HG02943 (cell line): ENCODE results near the gene NRROS.
"Not testable (repeated sequence)": the region's sequence is repeated elsewhere in the genome, so short reads cannot be mapped to it uniquely, and the experiment has no call there.

ENCODE experiments used
- ATAC-seq: cut with Tn5 transposase; IDR thresholded peaks from one replicate; pipeline ENCODE4 v1.9.1; 2021; ENCODE audit warnings: mild to moderate bottlenecking, low read depth, moderate library complexity; ENCODE audit not compliant: unreplicated experiment

NRROS gene

DNA sequence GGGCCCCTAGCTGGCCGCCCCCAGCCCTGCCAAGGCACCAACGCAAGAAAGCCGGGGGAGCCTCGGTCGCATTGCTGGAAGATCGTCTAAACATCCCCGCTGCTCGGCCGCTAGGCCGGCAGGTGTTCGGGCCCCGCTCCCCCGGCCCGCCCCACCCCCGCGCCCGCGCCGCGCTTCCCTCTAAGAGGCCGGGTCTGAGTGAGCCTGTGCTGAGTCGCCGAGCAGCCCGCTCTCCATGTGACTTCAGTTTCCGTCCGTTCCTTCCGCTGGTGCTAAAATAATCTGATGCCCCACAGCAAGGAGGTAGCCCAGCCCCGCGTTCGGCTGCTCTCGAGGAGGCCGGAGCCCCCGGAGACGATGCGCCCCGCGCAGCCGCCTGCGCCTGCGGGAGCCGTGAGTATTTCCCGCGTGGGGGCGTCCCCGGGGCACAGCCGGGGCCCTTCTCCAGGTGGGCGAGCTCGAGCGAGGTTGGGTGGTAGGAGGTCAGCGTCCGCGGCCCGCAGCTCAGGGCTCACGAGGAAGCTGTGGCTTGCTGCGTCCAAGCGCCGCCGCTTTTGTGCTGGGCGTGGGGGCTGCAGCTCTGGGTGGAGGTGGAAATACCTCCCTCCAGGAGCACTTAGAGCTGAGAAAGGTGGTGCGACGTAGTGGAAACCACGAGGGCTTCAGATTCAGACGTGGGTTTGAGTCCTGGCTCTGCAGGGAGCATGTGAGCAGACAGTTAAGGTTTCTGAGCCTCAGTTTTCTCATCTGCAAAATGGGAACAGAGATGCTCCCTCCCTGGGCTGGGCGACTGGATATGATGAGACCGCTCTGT lies at the start of gene NRROS:
NRROS (plus strand) TSS at position 212 of the 814 bp plus-strand sequence. CDS start 14,846 bp downstream, outside the sequence.
- ATAC-seq, result no peak

DNA sequence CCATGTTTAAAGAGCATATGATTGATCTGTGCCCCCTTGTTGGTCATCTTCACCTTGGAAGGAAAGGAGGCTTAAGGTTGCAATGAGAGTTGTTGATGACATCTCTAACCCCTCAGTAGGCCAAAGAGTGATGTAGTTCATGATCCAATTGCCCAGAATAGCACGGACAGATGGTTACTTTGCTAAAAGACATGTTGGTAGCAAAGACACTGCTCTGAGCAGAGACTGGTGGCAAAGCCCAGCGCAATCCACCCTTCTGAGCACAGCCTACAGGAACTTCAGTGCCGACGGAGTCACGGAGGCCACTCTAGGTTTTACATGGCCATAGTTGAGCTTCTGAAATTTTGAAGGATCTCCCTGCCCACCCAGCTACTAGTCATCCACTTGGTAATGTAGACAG lies 49.2 kb upstream of the NRROS start:
- no peak for ATAC-seq

DNA sequence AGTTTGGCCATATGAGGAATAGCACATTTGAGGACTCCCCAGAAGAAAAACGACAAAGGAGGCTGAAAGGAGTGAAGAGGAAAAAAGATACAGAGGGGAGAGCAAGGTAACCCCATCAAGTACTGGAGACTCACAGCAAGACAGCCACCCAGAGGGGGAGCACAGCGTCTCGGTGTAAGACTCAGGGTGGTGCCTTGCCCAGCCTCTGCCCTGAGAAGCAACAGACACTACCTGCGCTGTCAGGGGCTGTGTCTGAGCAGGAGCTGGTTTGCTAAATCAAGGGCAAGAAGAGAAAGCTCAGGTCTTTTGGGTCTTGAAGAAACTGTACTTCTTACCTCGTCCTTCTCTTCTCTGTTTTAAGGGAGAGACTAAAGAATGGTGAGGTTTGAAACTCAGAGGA lies 43.1 kb upstream of the NRROS start:
- no peak for ATAC-seq

DNA sequence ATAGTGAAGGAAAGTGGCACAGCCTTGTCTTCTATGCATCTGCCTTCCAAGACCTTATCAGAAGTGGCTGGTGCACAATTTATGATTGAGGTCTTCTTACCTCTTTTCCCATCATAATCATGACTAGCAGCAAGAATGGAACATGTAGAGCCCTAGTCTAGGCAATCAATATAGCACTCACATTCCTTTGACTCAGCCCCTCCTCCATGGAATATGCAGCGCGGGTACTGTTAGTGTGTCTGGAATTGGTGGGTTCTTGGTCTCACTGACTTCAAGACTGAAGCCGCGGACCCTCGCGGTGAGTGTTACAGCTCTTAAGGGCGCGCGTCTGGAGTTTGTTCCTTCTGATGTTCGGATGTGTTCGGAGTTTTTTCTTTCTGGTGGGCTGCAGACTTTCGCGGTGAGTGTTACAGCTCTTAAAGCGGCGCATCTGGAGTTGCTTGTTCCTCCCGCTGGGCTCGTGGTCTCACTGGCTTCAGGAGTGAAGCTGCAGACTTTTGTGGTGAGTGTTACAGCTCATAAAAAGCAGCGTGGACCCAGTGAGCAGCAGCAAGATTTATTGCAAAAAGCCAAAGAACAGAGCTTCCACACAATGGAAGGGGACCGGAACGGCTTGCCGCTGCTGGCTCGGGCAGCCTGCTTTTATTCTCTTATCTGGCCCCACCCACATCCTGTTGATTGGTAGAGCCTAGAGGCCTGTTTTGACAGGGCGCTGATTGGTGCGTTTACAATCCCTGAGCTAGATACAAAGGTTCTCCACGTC lies 41.3 kb upstream of the NRROS start:
- not testable (repeated sequence) for ATAC-seq

DNA sequence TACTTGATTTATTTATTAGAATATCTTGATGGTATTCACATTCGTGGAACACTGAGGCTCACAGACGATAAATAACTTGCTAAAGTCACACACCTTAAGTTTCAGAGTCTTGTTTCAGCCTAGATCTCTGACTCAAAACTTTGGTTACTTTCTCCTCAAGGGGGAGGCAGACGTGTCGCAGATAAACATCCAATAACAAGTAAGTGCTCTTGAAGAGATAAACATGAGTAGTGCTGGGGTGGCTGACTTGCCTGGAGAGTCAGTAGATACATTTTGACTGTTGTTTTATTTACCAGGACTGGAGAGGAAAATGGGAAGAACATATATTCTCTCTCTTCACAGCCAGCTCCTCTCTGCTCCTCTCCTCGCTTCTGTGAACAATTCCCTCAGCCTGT lies 39.8 kb upstream of the NRROS start:
- ATAC-seq, result no peak

DNA sequence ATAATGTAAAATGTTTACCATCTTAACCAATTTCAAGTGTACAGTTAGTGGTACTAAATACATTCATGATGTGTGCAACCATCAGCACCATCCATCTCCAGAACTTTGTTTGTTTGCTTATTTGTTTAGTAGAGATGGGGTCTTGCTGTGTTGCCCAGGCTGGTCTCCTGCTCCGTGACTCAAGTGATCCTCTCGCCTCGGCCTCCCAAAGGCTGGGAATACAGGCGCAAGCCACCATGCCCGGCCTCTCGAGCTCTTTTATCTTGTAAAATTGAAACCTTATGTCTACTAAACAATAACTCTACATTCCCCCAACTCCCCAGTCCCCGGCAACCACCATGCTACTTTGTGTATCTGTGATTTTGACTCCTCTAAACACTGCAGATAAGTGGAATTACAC lies 39.1 kb upstream of the NRROS start:
- no peak for ATAC-seq

DNA sequence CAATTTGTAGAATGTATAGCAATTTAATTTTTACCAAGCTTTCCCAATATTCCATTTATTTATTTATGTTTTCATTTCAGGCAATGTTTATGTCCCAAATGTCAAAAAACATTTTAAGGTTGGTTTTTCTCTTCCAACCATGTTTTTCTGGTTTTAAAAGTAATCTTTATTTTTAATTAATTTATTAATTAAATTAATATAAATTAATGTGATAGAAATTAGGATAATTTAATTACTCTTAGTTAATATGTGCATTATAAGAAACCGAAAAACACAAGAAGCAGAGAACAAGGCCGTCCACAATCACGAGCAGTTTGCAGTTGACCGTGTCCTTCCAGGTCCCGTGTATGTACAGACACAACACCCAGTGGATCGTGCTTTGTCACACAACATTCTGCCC lies 36.8 kb upstream of the NRROS start:
- no peak for ATAC-seq

DNA sequence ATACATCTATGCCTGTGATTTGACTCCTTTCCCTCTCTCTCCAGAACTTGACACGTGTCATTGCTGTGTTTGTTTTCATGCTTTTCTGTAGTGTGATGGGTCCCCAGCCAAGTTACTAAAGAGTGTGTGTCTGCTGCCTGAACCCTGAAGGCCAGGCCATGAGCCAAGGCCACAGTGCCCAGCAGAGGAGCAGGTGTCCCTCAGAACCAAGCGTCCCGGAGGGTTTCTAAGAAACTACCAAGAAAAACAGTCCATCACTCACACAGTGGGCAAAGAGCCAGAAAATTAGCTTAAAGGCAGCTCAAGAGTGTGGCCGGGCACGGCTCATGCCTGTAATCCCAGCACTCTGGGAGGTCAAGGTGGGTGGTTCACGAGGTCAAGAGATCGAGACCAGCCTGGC lies 35.8 kb upstream of the NRROS start:
- ATAC-seq, result no peak

DNA sequence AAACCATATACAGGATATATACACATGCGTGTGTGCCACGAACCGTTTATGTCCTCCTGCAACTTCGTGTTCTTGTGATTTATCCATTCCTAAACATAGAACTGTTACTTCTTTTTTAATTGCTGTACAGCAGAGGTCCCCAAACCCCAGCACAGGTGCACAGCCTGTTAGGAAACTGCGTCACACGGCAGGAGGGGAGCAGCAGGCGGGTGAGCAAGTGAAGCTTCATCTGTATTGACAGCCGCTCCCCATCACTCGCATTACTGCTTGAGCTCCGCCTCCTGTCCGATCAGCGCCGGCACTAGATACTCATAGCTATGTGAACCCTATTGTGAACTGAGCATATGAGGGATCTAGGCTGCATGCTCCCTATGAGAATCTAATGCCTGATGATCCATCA lies 34.9 kb upstream of the NRROS start:
- ATAC-seq, result no peak

DNA sequence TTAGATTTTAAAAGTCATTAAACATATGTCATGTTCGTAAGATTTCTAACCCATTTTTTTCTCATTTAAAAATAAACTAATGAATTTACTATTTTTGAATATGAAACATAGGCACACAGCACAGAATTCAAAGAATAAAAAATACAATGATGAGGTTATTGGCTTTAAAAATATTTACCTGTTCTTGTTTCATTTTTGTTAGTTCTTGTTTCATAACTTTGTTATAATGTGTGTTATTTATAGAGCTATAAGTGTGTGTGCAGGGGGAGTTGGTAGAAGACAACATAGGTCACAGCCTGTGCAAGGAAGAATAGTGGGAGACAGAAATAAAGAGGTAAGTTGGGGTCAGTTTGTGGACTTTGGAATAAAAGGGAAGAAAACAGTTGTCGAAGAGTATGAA lies 30.8 kb upstream of the NRROS start:
- no peak for ATAC-seq

DNA sequence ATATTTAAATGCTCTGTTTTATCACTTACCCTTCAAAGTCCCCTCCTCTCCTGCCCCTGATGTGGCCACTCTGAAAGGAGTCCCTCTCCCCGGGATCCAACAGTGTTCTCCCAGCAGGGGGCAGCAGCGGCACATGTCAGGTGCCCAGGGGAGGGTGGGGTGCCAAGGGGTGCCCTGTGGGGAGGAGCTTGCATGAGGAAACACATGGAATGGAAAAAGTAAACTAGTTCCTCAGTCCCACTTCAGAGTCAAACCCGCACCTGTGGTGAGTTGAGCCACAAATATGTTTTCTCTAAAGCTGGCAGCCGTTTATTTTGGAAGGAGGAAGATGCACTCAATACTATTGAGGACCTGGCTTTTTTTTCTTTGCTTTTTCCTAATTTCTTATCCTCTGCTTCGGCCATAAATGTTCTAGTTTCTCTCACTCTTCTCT lies 30.1 kb upstream of the NRROS start:
- no peak for ATAC-seq

DNA sequence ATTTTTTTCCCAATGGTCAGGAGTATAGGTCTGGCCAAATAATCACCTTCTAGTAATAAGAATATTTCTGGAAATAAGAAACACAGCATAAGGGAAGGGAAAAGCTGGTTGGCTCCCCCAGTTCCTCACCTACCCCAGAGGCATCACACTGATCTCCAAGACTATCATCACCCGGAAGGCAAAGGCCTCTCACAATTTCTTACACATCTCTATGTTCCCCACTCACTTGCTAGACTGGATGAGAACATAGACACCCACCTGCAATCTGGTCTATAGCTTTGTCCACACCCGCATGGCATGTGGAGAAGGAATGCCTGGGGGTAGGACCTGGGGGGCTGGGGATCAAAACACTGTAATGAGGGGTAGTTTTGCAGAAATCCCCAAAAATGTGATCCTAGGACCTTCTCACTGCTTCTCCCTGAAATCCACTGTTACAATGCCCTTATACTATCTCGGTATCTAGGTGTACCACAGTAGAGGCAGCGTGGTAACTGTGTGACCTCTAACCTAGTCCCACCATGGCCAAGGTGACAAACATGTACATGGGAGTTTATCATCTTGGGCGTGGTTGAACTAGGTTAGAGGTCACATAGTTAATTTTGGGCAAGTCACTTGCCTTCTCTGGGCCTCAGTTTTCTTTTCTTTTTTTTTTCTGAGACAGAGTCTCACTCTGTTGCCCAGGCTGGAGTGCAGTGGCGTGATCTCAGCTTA lies 29.5 kb upstream of the NRROS start:
- no peak for ATAC-seq

DNA sequence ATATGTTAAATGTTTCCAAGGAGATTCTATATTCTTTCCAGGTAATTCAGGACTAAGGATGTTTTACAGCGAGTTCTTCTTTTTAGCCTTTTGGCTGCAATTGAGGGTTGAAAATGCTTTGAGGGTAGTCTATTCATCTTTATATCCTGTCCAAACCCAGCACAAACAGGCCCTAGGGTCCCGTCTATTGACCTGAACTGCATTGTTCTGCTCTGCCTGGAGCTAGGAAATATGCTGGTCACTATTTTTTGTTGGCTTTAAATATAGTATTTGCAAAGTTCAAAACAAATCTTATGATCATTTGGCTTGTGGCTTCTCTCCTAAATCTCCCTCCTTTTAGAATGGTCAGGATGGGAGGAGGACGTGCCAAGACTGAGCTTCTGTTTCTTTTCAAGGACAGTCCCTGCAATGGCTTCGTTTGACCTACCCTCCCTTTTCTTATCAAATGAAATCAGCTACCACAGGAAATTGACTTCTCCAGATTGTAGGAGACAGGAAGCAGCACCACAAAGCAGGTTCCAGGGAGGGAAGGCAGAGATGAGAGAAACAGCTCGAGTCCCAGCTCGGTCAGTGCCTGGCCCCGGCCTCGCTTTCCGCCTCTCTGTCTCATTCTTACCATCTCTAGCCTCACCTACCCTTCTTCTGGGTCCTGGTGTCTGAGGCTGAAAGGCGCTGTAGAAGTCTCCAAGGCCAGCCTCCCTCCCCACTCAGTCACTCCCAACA lies 27.6 kb upstream of the NRROS start:
- no peak for ATAC-seq

DNA sequence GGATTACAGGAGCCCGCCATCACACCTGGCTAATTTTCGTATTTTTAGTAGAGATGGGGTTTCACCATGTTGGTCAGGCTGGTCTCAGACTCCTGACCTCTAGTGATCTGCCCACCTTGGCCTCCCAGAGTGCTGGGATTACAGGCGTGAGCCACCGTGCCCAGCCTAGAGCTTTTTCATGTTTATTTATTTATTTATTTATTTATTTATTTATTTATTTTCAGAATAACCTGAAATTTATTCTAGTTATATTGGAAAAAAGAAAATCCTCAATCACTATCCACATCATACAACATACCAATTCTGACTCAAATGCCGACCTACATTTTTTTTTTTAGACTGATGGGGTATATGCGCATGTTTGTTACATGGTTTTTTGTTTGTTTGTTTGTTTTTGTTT lies 24.3 kb upstream of the NRROS start:
- ATAC-seq, result not testable (repeated sequence)

DNA sequence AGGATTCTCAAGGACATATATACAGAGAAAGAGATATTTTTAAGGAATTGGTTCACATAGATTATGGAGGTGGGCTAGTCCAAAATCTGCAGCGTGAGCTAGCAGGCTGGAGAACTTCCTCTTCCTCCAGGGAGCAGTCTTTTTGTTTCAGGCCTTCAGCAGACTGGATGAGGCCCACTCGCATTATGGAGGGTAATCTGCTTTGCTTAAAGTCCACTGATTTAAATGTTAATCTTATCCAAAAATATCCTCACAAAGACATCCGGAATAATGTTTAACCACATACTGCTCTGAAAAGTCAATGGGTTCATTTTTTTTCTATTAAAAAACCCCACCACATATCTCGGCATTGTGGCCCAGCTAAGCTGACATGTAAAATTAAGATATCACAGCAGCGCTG lies 22.2 kb upstream of the NRROS start:
- no peak for ATAC-seq

DNA sequence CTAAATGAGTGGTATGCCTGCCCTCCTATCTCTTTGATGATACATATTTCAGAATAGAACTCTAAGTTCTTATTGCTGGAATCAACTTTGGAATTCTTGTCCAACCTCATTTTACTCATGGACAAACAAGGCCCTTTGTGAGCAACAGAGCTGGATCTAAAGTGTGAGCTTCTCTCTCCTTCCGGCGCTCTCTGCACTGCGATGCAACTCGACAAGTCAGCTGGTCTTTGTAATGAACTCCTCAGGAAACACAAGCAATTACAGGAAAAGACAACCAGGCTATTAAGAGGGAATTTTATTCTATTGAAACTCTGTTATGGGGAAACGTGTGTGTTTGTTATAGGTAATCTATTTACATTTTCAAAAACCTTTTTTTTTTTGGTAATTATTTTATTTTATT lies 20.3 kb upstream of the NRROS start:
- ATAC-seq, result no peak

DNA sequence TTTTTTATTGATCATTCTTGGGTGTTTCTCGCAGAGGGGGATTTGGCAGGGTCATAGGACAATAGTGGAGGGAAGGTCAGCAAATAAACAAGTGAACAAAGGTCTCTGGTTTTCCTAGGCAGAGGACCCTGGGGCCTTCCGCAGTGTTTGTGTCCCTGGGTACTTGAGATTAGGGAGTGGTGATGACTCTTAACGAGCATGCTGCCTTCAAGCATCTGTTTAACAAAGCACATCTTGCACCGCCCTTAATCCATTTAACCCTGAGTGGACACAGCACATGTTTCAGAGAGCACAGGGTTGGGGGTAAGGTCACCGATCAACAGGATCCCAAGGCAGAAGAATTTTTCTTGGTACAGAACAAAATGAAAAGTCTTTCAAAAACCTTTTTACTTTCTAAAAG lies 19.9 kb upstream of the NRROS start:
- not testable (repeated sequence) for ATAC-seq

DNA sequence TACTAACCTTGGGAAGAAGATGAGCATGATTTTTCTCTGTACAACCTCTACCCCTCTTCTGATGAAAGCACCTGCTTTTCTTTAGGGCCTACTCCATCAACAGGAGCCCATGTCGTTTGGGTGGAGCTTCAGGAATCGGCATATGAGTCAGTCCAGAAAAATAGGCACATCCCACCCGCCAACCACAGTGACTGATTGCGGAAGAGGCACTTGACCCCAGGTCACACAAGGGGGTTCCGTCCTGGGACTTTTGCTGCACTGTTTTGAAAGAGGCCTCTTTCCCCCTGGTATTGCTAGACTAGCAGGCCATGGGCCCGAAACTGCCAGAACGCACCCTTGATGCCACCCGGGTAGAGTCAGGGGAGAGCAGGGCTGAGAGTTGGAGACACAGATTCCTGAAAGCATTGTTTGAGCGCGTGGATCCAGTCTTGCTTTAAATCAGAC lies 19.3 kb upstream of the NRROS start:
- ATAC-seq, result no peak

DNA sequence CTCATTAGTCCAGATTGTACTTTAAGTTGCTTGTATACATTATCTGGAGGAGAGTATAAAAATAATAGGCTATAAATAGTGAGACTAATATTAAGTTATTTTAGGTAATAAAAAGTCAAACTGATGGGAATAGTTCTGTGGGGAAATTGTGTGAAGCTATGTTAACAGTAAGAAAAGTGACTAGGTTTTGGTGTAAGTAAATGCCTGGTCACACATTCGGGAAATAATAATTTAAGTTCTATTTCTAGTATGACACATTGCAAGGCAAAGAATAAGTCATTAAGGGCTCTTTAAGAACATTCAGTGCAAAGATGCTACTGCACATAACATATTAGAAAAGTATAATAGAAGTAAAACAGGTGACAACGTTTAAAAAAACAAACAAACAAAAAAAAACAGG lies 18.8 kb upstream of the NRROS start:
- no peak for ATAC-seq

DNA sequence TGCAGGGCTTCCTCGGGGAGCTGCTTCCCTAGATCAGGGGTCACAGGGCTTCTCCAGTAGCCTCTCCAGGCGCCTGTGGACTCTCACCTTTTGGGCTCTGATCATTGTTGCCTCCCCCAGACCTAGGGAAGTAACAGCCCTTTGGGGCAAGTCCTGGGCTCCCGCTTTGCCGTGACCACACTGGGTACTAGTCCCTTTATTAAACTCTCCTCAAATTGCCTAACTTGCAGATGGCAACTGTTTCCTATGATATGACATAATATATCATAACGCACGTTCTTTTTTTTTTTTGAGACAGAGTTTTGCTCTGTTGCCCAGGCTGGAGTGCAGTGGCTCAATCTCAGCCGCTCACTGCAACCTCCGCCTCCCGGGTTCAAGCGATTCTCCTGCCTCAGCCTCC lies 17.9 kb upstream of the NRROS start:
- no peak for ATAC-seq
